ENCODE measurements around the gene DCAF10.

DNA sequence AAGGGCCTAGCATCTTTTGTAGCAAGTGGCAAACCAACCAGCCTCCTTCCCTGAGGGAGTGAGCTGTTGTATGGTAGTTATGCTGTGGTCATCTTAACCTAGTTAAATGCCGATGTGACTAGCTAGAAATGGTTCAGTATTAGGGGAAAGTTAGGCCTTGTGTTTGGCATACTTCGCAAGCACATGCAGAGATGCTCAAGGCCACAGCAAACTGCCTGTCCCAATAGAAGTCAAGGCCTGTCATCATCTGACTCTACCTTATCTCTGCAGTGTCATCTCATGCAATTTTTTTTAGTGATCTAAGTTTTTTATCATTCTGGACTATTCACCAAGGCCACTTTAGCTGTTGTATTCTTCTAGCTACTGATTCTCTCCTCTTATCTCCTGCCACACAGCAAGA is 10.5 kb upstream of the DCAF10 start:
- TF ChIP-seq, protein P1, sequence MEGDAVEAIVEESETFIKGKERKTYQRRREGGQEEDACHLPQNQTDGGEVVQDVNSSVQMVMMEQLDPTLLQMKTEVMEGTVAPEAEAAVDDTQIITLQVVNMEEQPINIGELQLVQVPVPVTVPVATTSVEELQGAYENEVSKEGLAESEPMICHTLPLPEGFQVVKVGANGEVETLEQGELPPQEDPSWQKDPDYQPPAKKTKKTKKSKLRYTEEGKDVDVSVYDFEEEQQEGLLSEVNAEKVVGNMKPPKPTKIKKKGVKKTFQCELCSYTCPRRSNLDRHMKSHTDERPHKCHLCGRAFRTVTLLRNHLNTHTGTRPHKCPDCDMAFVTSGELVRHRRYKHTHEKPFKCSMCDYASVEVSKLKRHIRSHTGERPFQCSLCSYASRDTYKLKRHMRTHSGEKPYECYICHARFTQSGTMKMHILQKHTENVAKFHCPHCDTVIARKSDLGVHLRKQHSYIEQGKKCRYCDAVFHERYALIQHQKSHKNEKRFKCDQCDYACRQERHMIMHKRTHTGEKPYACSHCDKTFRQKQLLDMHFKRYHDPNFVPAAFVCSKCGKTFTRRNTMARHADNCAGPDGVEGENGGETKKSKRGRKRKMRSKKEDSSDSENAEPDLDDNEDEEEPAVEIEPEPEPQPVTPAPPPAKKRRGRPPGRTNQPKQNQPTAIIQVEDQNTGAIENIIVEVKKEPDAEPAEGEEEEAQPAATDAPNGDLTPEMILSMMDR (conservative IDR thresholded peaks at IDR 0.05; ENCODE audit: low read length) = no peak
- no peak for TF ChIP-seq EZH2phosphoT487 (IDR thresholded peaks at IDR 0.05; ENCODE audit: borderline replicate concordance, low read depth, low read length)

All from OCI-LY7 (cell line).